GM12878 (cell line): Measurements from ENCODE around the gene COPE. TPM values are rescaled to one million over a fixed set of nuclear protein-coding genes. Genes with fewer than 3 reads are reported as not detected.
A peak's percentile ranks its signal among the peaks of the same experiment; 100 is the strongest.

Source experiments
- ATAC-seq: fragments of 200-7000 bp; cut with Tn5 transposase; 3 replicates; pipeline ENCODE4 v1.9.1; 2020; ENCODE audit warnings: mild to moderate bottlenecking, moderate library complexity
- BruUV-seq: library from RNA; stranded (reverse); fragments of 400-500 nt; replicated peaks from 2 replicates; lab custom pipeline; 2021; lab: Mats Ljungman, UMichigan
- CTCF ChIA-PET: fragments of 300-600 bp; sonication (Branson Sonifier 250); formaldehyde crosslinking; extraction: SDS; loops from one replicate; lab custom pipeline; 2021; ENCODE audit warnings: inconsistent platforms; lab: Yijun Ruan, JAX
- POLR2A ChIA-PET: fragments of 350-600 bp; formaldehyde crosslinking; extraction: SDS; loops from one replicate; lab custom pipeline; 2021; ENCODE audit warnings: inconsistent platforms; lab: Charles Lee
- RAD21 ChIA-PET: fragments of 300-600 bp; sonication (Branson Sonifier 250); formaldehyde crosslinking; loops from one replicate; lab custom pipeline; 2023; ENCODE audit warnings: antibody characterized with exemption; ENCODE audit not compliant: unreplicated experiment; lab: Charles Lee
- SMC1A ChIA-PET: fragments of 300-600 bp; sonication (Branson Sonifier 250); formaldehyde crosslinking; loops from one replicate; lab custom pipeline; 2023; ENCODE audit not compliant: unreplicated experiment, uncharacterized antibody; lab: Charles Lee
- DNase-seq: peaks from one replicate; pipeline ENCODE4 v3.0.0-alpha.2; 2011; ENCODE audit warnings: low read depth, low spot score
- FAIRE-seq: peaks from 3 replicates; lab custom pipeline; 2011; peaks lifted over from hg19 to GRCh38; lab: Jason Lieb, UNC
- H2AFZ ChIP-seq: 2 replicates; pipeline ENCODE4 v1.6.0; 2011; ENCODE audit warnings: low read depth, low read length, control low read depth; ENCODE audit not compliant: control insufficient read depth
- H3K27ac ChIP-seq: 2 replicates; pipeline ENCODE4 v1.5.1; 2011; ENCODE audit warnings: control low read depth; ENCODE audit not compliant: control insufficient read depth, insufficient read depth
- H3K27me3 ChIP-seq, 2 experiments: replicated peaks in 1 of 2; 2 replicates each; pipeline versions ENCODE4 v1.6.0 to v1.6.1; 2011; ENCODE audit warnings: low read length in 1 of 2; ENCODE audit not compliant: control insufficient read depth in 2 of 2, insufficient read depth in 2 of 2
- H3K36me3 ChIP-seq, 2 experiments: 2 replicates each; pipeline ENCODE4 v1.5.1; 2011; ENCODE audit warnings: low read length in 1 of 2; ENCODE audit not compliant: control insufficient read depth in 2 of 2, insufficient read depth in 2 of 2
- H3K4me1 ChIP-seq: 2 replicates; pipeline ENCODE4 v1.6.1; 2011; ENCODE audit warnings: mild to moderate bottlenecking, low read length, moderate library complexity, mixed read lengths; ENCODE audit not compliant: control insufficient read depth, insufficient read depth
- H3K4me2 ChIP-seq: 2 replicates; pipeline ENCODE4 v1.6.0; 2011; ENCODE audit warnings: control low read depth; ENCODE audit not compliant: control insufficient read depth, insufficient read depth
- H3K4me3 ChIP-seq: fragments of 200-600 bp; sonication (generic); 2 replicates; pipeline ENCODE4 v1.5.1; 2016
- H3K79me2 ChIP-seq: 2 replicates; pipeline ENCODE4 v1.6.0; 2011; ENCODE audit warnings: low read length; ENCODE audit not compliant: control insufficient read depth, insufficient read depth
- H3K9ac ChIP-seq: 2 replicates; pipeline ENCODE4 v1.8.0; 2011; ENCODE audit warnings: low read length, control low read depth, mixed read lengths; ENCODE audit not compliant: control insufficient read depth, insufficient read depth
- H3K9me3 ChIP-seq: replicated peaks from 3 replicates; pipeline ENCODE4 v1.5.1; 2011; ENCODE audit warnings: mild to moderate bottlenecking, low read length; ENCODE audit not compliant: control insufficient read depth, insufficient read depth
- H4K20me1 ChIP-seq: 2 replicates; pipeline ENCODE4 v1.6.0; 2011; ENCODE audit not compliant: control insufficient read depth, insufficient read depth
- BCLAF1 ChIP-seq: fragments of 450-650 bp; IDR thresholded peaks from 2 replicates; pipeline ENCODE4 v1.6.1; 2017; ENCODE audit warnings: antibody characterized with exemption, mild to moderate bottlenecking, moderate library complexity
- CTCF ChIP-seq, 3 experiments: IDR thresholded peaks in 2 of 3; conservative IDR thresholded peaks in 1 of 3; 2 replicates each; pipeline ENCODE4 v1.5.1; 2011; ENCODE audit warnings: low read depth in 3 of 3, low read length in 3 of 3, mild to moderate bottlenecking in 3 of 3, control low read depth in 2 of 3, moderate library complexity in 2 of 3, inconsistent platforms in 1 of 3, mixed read lengths in 1 of 3; ENCODE audit not compliant: control insufficient read depth in 2 of 3, insufficient read depth in 1 of 3; ENCODE audit errors: extremely low read depth in 1 of 3
- EZH2 ChIP-seq: IDR thresholded peaks from 2 replicates; pipeline ENCODE4 v1.6.1; 2012; ENCODE audit warnings: low read depth, mild to moderate bottlenecking, control low read depth, inconsistent platforms, low read length, borderline replicate concordance; ENCODE audit not compliant: control insufficient read depth
- FOXK2 ChIP-seq: fragments of 450-650 bp; IDR thresholded peaks from 2 replicates; pipeline ENCODE4 v1.6.1; 2017; ENCODE audit warnings: mild to moderate bottlenecking, moderate library complexity
- MLLT1 ChIP-seq: fragments of 450-650 bp; IDR thresholded peaks from 2 replicates; pipeline ENCODE4 v1.6.1; 2016; ENCODE audit warnings: mild to moderate bottlenecking
- NBN ChIP-seq: fragments of 450-650 bp; IDR thresholded peaks from 2 replicates; pipeline ENCODE4 v1.6.1; 2016
- NKRF ChIP-seq: fragments of 450-650 bp; conservative IDR thresholded peaks from 2 replicates; pipeline ENCODE4 v1.6.1; 2017; ENCODE audit warnings: mild to moderate bottlenecking, moderate library complexity
- SIN3A ChIP-seq: IDR thresholded peaks from 2 replicates; pipeline ENCODE4 v1.6.1; 2012; ENCODE audit warnings: low read depth, low read length, improper control_type of control experiment
- SMARCA5 ChIP-seq: fragments of 450-650 bp; IDR thresholded peaks from 2 replicates; pipeline ENCODE4 v1.6.1; 2017; ENCODE audit warnings: mild to moderate bottlenecking
- SMC3 ChIP-seq: IDR thresholded peaks from 2 replicates; pipeline ENCODE4 v1.6.1; 2011; ENCODE audit warnings: low read length, improper control_type of control experiment, borderline replicate concordance
- STAT3 ChIP-seq: IDR thresholded peaks from 2 replicates; pipeline ENCODE4 v1.6.1; 2011; ENCODE audit warnings: low read depth, low read length, improper control_type of control experiment
- TCF3 ChIP-seq: IDR thresholded peaks from 2 replicates; pipeline ENCODE4 v1.6.1; 2012; ENCODE audit warnings: low read depth, mild to moderate bottlenecking, low read length, borderline replicate concordance; ENCODE audit not compliant: insufficient read depth
- TCF7 ChIP-seq: IDR thresholded peaks from 2 replicates; pipeline ENCODE4 v1.6.1; 2014; ENCODE audit warnings: antibody characterized with exemption, borderline replicate concordance
- YY1 ChIP-seq: IDR thresholded peaks from 2 replicates; pipeline ENCODE4 v1.6.1; 2011; ENCODE audit warnings: low read depth, mild to moderate bottlenecking, low read length
- WGBS: methylation state at CpG from one replicate; pipeline ENCODE4 v1.1.6; 2016; ENCODE audit warnings: low lambda C conversion rate; ENCODE audit not compliant: insufficient replicate concordance, insufficient coverage; ENCODE audit errors: missing lambda C conversion rate; 5-methylcytosine and 5-hydroxymethylcytosine counted together
- in situ Hi-C: fragments of 300-500 bp; cut with MboI; formaldehyde crosslinking; loops from 9 replicates; pipeline ENCODE4 v1.14.3; 2018; ENCODE audit warnings: mixed read lengths
- intact Hi-C: fragments of 100-400 bp; cut with micrococcal nuclease; formaldehyde crosslinking; loops from one replicate; pipeline ENCODE4 v1.14.2; 2022; ENCODE audit not compliant: unreplicated experiment
- polyA plus RNA-seq, 11 experiments: library from polyadenylated mRNA; depleted of rRNA in 4 of 11; unstranded in 6 of 11; stranded (reverse) in 5 of 11; fragments of >200 nt; fragmentation: Nextera tagmentation in 4 of 11; fragmentation: Illumina TruSeq in 1 of 11; extraction: Ambion mirVana in 4 of 11; extraction: Trizol in 1 of 11; gene quantifications; 1 replicate in 1 of 11; 2 replicates in 10 of 11; pipeline versions ENCODE4 v1.2.1 to v1.2.3, GENCODE V29; 2011 to 2016; ENCODE audit warnings: inconsistent platforms in 2 of 11, missing spikeins in 2 of 11, low read depth in 1 of 11
- total RNA-seq, 4 experiments: library from RNA; depleted of rRNA in 3 of 4; stranded (reverse); fragments of >200 nt in 3 of 4; fragmentation: Illumina TruSeq in 1 of 4; extraction: Trizol in 1 of 4; gene quantifications; 2 replicates each; pipeline versions ENCODE4 v1.2.1 to v1.2.3, GENCODE V29; 2013 to 2021

The COPE gene
- total and polyA plus RNA-seq, 10 of the 15 experiments (the other 5 are each of a cell fraction or from before 2014, with no cell fraction given), result 3.5 to 464 (median 222) TPM

GRCh38 chr19:18865973-18866799, 53.0 kb downstream of the COPE start:
- SMC1A ChIA-PET, result no interaction called here
- 35% methylated on average over 38 of the region's 38 CpGs for WGBS
- Histone ChIP-seq H3K27me3 (no peaks in the 10 kb centered on the region), H3K36me3 (peaks cover 10 to 45% of the 10 kb centered on the region in 2 experiments; a peak in 3 of 4 replicates), H3K4me2 (no peak overlapping the region), H3K79me2 (no peaks in the 10 kb centered on the region), H4K20me1 (peaks cover 2% of the 10 kb centered on the region; the same call in 1 of the 2 replicates), H3K27ac (no peak overlapping the region), H3K9ac (no peak overlapping the region), H3K4me1 (peaks cover 4% of the 10 kb centered on the region), H3K9me3 (no peaks in the 10 kb centered on the region), H3K4me3 (no peak overlapping the region), H2AFZ (no peak overlapping the region)
- BruUV-seq, result no TSS peak
- intact Hi-C loops (no loop called here), in situ Hi-C loops (loop anchor here (25.0 kb wide), 1 partner anchor 404 kb away; no protein-coding TSS in a partner anchor)
- no peak for DNase-seq
- RAD21 ChIA-PET, result interaction anchor here (1.1 kb wide), 1 partner anchor 10 kb away, joined by 3 read pairs; no protein-coding TSS in a partner anchor
- no peak for FAIRE-seq
- POLR2A ChIA-PET, result interaction anchor here (0.5 to 0.6 kb wide), 2 partner anchors 22 to 1598 kb away, joined by 3 read pairs; no protein-coding TSS in a partner anchor
- peak; percentile 97 for ATAC-seq
- CTCF ChIA-PET, result interaction anchor here (0.8 to 1.4 kb wide), 7 partner anchors 15 to 121 kb away, joined by 3 to 10 read pairs (median 4); no protein-coding TSS in a partner anchor
- TF ChIP-seq SIN3A, result no peak
- TF ChIP-seq FOXK2, result no peak
- 0 out of 2 replicates have a peak, but pooled peaks have one; percentile 77 for TF ChIP-seq SMARCA5
- no peak for TF ChIP-seq NKRF
- no peak for TF ChIP-seq TCF3
- TF ChIP-seq CTCF (IDR thresholded peaks at IDR 0.05 in 2 of 3, conservative IDR thresholded peaks at IDR 0.05 in 1 of 3; ENCODE audit: control insufficient read depth in 2 of 3, extremely low read depth in 1 of 3, insufficient read depth in 1 of 3, low read depth in 3 of 3, low read length in 3 of 3), result peak; percentile 83 to 96 (median 92); a peak in 4 of 6 replicates
- no peak for TF ChIP-seq EZH2
- no peak for TF ChIP-seq STAT3
- no peak for TF ChIP-seq NBN
- no peak for TF ChIP-seq BCLAF1
- peak; percentile 77 for TF ChIP-seq SMC3
- no peak for TF ChIP-seq TCF7
- peak; percentile 54; the same call in 1 of the 2 replicates for TF ChIP-seq YY1
- TF ChIP-seq MLLT1, result no peak
